ENCODE measurements around the gene PCNX3.
A peak's percentile ranks its signal among the peaks of the same experiment; 100 is the strongest.

PCNX3 gene

GRCh38 chr11:65615229-65615949 lies at the start of gene PCNX3:
PCNX3 (plus strand) TSS chr11:65615776; CDS start chr11:65616312, 536 bp downstream.
- peak; percentile 100 for DNase-seq

- DNase-seq = no peak
These were observed 46.2 kb upstream of the PCNX3 start for GRCh38 chr11:65569164-65569972.

GRCh38 chr11:65569973-65570918 lies 45.3 kb upstream of the PCNX3 start, which contains the start of gene ZNRD2:
ZNRD2 (plus strand) TSS chr11:65570477; CDS start chr11:65570492, 15 bp downstream.
- DNase-seq = peak; percentile 98 to 99

- DNase-seq = no peak
These were observed 44.2 kb upstream of the PCNX3 start for GRCh38 chr11:65571420-65571819.

GRCh38 chr11:65571940-65572339 lies 43.6 kb upstream of the PCNX3 start:
- no peak for DNase-seq

GRCh38 chr11:65572356-65573051 lies 43.1 kb upstream of the PCNX3 start, which contains the start of gene FAM89B:
FAM89B (plus strand) TSS chr11:65572538; CDS start chr11:65572670, 132 bp downstream.
- peak; percentile 88 to 91 for DNase-seq

- no peak for DNase-seq
These were observed 42.0 kb upstream of the PCNX3 start for GRCh38 chr11:65573391-65574079.

GRCh38 chr11:65574109-65574810 lies 41.3 kb upstream of the PCNX3 start:
- peak; percentile 94 to 95 for DNase-seq

GRCh38 chr11:65574811-65575567 lies 40.6 kb upstream of the PCNX3 start:
- DNase-seq = peak in 1 of 2 donors; percentile 49

GRCh38 chr11:65575568-65576231 lies 39.9 kb upstream of the PCNX3 start, which contains the start of gene EHBP1L1:
EHBP1L1 (plus strand) TSS chr11:65576053; CDS start chr11:65576303, 250 bp downstream.
- DNase-seq = peak; percentile 86

- DNase-seq = no peak
These were observed 39.2 kb upstream of the PCNX3 start for GRCh38 chr11:65576232-65576866.

- DNase-seq = peak in 1 of 2 donors; percentile 83
These were observed 38.5 kb upstream of the PCNX3 start for GRCh38 chr11:65576867-65577755.

- no peak for DNase-seq
These were observed 37.8 kb upstream of the PCNX3 start for GRCh38 chr11:65577756-65578109.

GRCh38 chr11:65578134-65578533 lies 37.4 kb upstream of the PCNX3 start:
- DNase-seq = no peak

GRCh38 chr11:65578667-65579066 lies 36.9 kb upstream of the PCNX3 start:
- DNase-seq = no peak

- no peak for DNase-seq
These were observed 36.3 kb upstream of the PCNX3 start for GRCh38 chr11:65579291-65579690.

GRCh38 chr11:65580031-65580692 lies 35.4 kb upstream of the PCNX3 start:
- DNase-seq = no peak

All from CD4-positive, alpha-beta T cell treated with Interleukin-1 beta for 1 hour (primary cell).